OCI-LY1 (cell line): ENCODE data around the gene EPDR1.

Experiments used
- EZH2 ChIP-seq: fragments of 200-600 bp; sonication (generic), shearing (Covaris generic); IDR thresholded peaks from 2 replicates; pipeline ENCODE4 v1.8.0; 2017; ENCODE audit warnings: borderline replicate concordance, mixed run types, mild to moderate bottlenecking, antibody characterized with exemption, low read length, moderate library complexity, mixed read lengths
- TF ChIP-seq, protein P1 (sequence below): fragments of 200-600 bp; sonication (generic), shearing (Covaris generic); IDR thresholded peaks from 2 replicates; pipeline ENCODE4 v1.5.1; 2017; ENCODE audit warnings: mild to moderate bottlenecking, antibody characterized with exemption, low read length, moderate library complexity, mixed read lengths

GRCh38 chr7:37973915-37974314 is 53.5 kb downstream of the EPDR1 start:
- no peak for TF ChIP-seq EZH2
- TF ChIP-seq, protein P1, sequence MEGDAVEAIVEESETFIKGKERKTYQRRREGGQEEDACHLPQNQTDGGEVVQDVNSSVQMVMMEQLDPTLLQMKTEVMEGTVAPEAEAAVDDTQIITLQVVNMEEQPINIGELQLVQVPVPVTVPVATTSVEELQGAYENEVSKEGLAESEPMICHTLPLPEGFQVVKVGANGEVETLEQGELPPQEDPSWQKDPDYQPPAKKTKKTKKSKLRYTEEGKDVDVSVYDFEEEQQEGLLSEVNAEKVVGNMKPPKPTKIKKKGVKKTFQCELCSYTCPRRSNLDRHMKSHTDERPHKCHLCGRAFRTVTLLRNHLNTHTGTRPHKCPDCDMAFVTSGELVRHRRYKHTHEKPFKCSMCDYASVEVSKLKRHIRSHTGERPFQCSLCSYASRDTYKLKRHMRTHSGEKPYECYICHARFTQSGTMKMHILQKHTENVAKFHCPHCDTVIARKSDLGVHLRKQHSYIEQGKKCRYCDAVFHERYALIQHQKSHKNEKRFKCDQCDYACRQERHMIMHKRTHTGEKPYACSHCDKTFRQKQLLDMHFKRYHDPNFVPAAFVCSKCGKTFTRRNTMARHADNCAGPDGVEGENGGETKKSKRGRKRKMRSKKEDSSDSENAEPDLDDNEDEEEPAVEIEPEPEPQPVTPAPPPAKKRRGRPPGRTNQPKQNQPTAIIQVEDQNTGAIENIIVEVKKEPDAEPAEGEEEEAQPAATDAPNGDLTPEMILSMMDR: no peak
